Endothelial cell of umbilical vein (primary cell): ENCODE results near the gene SIVA1.

Experiments used
- CTCF ChIP-seq, 2 donors: IDR thresholded peaks; 1 replicate in 1 of 2; 2 replicates in 1 of 2; pipeline ENCODE4 v1.5.1; 2011; ENCODE audit warnings: low read length in 2 of 2, mild to moderate bottlenecking in 2 of 2, moderate library complexity in 2 of 2, control low read depth in 1 of 2, inconsistent platforms in 1 of 2, low read depth in 1 of 2; ENCODE audit not compliant: insufficient read depth in 1 of 2; ENCODE audit errors: extremely low read depth in 1 of 2
- EZH2 ChIP-seq: IDR thresholded peaks from 2 replicates; pipeline ENCODE4 v1.6.1; 2012; ENCODE audit warnings: borderline replicate concordance, low read depth, mild to moderate bottlenecking, moderate library complexity, low read length, inconsistent platforms; ENCODE audit not compliant: severe bottlenecking
- JUN ChIP-seq: IDR thresholded peaks from 2 replicates; pipeline ENCODE4 v1.6.1; 2011; ENCODE audit warnings: borderline replicate concordance, low read depth; ENCODE audit not compliant: insufficient read length, insufficient read depth
- MAX ChIP-seq: IDR thresholded peaks from 2 replicates; pipeline ENCODE4 v1.6.1; 2011; ENCODE audit not compliant: insufficient read depth, insufficient read length
- MYC ChIP-seq: IDR thresholded peaks from one replicate; pipeline ENCODE4 v1.6.1; 2011; ENCODE audit warnings: mild to moderate bottlenecking, low read depth, low read length
- POLR2A ChIP-seq: IDR thresholded peaks from 2 replicates; pipeline ENCODE4 v1.6.1; 2012; ENCODE audit warnings: low read depth, mild to moderate bottlenecking, control low read depth, low read length
- POLR2AphosphoS5 ChIP-seq: IDR thresholded peaks from 2 replicates; pipeline ENCODE4 v1.6.1; 2012; ENCODE audit warnings: low read depth, mild to moderate bottlenecking, control low read depth, low read length, moderate library complexity; ENCODE audit not compliant: insufficient read depth

- TF ChIP-seq JUN (no peak), CTCF (IDR thresholded peaks at IDR 0.05; ENCODE audit: extremely low read depth in 1 of 2, insufficient read depth in 1 of 2, low read depth in 1 of 2, low read length in 2 of 2) (no peak), POLR2A (no peak), EZH2 (no peak), POLR2AphosphoS5 (no peak), MYC (no peak), MAX (no peak)
These were observed 11.1 kb upstream of the SIVA1 start for GRCh38 chr14:104741803-104742251.
